HEK293 (cell line): ENCODE measurements around the gene KLHL13.

Experiments
- ZNF140 ChIP-seq: fragments of 450-650 bp; formaldehyde crosslinking; IDR thresholded peaks from 2 replicates; pipeline ENCODE4 v1.5.1; 2016; ENCODE audit warnings: missing biosample characterization, missing genetic modification characterization
- ZNF302 ChIP-seq: fragments of 450-650 bp; formaldehyde crosslinking; IDR thresholded peaks from 2 replicates; pipeline ENCODE4 v1.5.1; 2016; ENCODE audit warnings: missing biosample characterization, missing genetic modification characterization, low read depth
- ZNF76 ChIP-seq: fragments of 450-650 bp; formaldehyde crosslinking; IDR thresholded peaks from 2 replicates; pipeline ENCODE4; 2016; ENCODE audit warnings: low read depth, missing biosample characterization, missing genetic modification characterization, borderline replicate concordance

DNA sequence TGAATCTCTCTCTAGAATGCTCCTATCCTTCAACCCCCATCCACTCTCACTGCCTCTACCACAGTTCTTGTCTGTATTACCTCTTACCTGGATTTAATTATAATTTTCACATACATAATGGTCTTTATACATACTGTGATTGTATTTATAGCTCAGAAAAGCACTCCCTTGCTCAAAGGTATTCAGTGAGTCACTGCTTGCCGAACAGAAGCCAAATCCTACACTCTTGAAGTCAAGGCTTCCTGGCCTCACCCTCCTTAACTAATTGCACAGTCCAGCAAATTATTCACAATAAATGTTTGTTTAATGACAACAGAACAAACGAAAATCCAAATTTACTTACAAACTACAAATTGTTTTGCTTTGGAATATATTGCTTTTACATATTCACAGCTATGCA, 159.5 kb downstream of the KLHL13 start:
- no peak for TF ChIP-seq ZNF140
- no peak for TF ChIP-seq ZNF76 (tag by site-specific recombination)
- no peak for TF ChIP-seq ZNF302 (tag by site-specific recombination)
